Stomach (tissue), 4 donors: ENCODE measurements around the gene DLG2.

Experiments
- EP300 ChIP-seq: sonication (generic); formaldehyde crosslinking; IDR thresholded peaks from one replicate; pipeline ENCODE4 v1.6.1; 2017; ENCODE audit warnings: antibody characterized with exemption
- POLR2A ChIP-seq, 4 donors: fragments of 450-650 bp; IDR thresholded peaks; one replicate each; pipeline ENCODE4 v1.6.1; 2016; ENCODE audit warnings: antibody characterized with exemption in 4 of 4, control low read depth in 2 of 4, mild to moderate bottlenecking in 1 of 4, moderate library complexity in 1 of 4
- POLR2AphosphoS5 ChIP-seq, 3 donors: sonication (generic); formaldehyde crosslinking; IDR thresholded peaks; one replicate each; pipeline ENCODE4 v1.6.1; 2016; ENCODE audit warnings: antibody characterized with exemption in 3 of 3
- TF ChIP-seq, protein P1 (sequence below), 7 experiments: fragments of 450-650 bp in 4 of 7; fragments of 200-600 bp in 3 of 7; sonication (generic) in 3 of 7; IDR thresholded peaks; one replicate each; pipeline ENCODE4 v1.5.1; 2016 to 2019; ENCODE audit warnings: antibody characterized with exemption in 7 of 7, control low read depth in 2 of 7, mild to moderate bottlenecking in 1 of 7

GRCh38 chr11:84763931-84764330 is 863.2 kb downstream of the DLG2 start:
- TF ChIP-seq, protein P1, sequence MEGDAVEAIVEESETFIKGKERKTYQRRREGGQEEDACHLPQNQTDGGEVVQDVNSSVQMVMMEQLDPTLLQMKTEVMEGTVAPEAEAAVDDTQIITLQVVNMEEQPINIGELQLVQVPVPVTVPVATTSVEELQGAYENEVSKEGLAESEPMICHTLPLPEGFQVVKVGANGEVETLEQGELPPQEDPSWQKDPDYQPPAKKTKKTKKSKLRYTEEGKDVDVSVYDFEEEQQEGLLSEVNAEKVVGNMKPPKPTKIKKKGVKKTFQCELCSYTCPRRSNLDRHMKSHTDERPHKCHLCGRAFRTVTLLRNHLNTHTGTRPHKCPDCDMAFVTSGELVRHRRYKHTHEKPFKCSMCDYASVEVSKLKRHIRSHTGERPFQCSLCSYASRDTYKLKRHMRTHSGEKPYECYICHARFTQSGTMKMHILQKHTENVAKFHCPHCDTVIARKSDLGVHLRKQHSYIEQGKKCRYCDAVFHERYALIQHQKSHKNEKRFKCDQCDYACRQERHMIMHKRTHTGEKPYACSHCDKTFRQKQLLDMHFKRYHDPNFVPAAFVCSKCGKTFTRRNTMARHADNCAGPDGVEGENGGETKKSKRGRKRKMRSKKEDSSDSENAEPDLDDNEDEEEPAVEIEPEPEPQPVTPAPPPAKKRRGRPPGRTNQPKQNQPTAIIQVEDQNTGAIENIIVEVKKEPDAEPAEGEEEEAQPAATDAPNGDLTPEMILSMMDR (IDR thresholded peaks at IDR 0.05) = no peak
- TF ChIP-seq POLR2A (IDR thresholded peaks at IDR 0.05) = no peak
- TF ChIP-seq EP300 = no peak
- no peak for TF ChIP-seq POLR2AphosphoS5 (IDR thresholded peaks at IDR 0.05)
